IMR-90 (cell line): ENCODE data around the gene GKAP1. TPM values are rescaled to one million over a fixed set of nuclear protein-coding genes. Genes with fewer than 3 reads are reported as not detected.

ENCODE experiments used
- ATAC-seq: fragments of 200-7000 bp; cut with Tn5 transposase; 2 replicates; pipeline ENCODE4 v1.9.1; 2020; ENCODE audit warnings: low read depth, mild to moderate bottlenecking, moderate library complexity
- BruUV-seq: library from RNA; stranded (reverse); fragments of 400-500 nt; replicated peaks from 2 replicates; lab custom pipeline; 2021; lab: Mats Ljungman, UMichigan
- CTCF ChIA-PET: fragments of 300-600 bp; formaldehyde crosslinking; extraction: SDS; loops from one replicate; lab custom pipeline; 2021; ENCODE audit warnings: antibody characterized with exemption; lab: Yijun Ruan, JAX
- POLR2A ChIA-PET: fragments of 300-600 bp; sonication (Branson Sonifier 250); formaldehyde crosslinking; loops from one replicate; lab custom pipeline; 2022; ENCODE audit warnings: antibody characterized with exemption; ENCODE audit not compliant: unreplicated experiment; lab: Charles Lee
- DNase-seq: peaks from one replicate; pipeline ENCODE4 v3.0.0; 2013
- H2AFZ ChIP-seq: replicated peaks from 2 replicates; pipeline ENCODE3; 2013; ENCODE audit warnings: low read length, mild to moderate bottlenecking; ENCODE audit not compliant: poor library complexity
- H2AK5ac ChIP-seq: 2 replicates; pipeline ENCODE4 v1.6.1; 2013; ENCODE audit warnings: low read depth, low read length, inconsistent platforms
- H2AK9ac ChIP-seq: replicated peaks from 2 replicates; pipeline ENCODE3; 2013; ENCODE audit warnings: mild to moderate bottlenecking, low read depth, low read length, moderate library complexity; ENCODE audit not compliant: poor library complexity
- H2BK120ac ChIP-seq: 2 replicates; pipeline ENCODE4 v1.6.1; 2013; ENCODE audit warnings: low read depth, low read length, inconsistent platforms
- H2BK15ac ChIP-seq: 3 replicates; pipeline ENCODE4 v1.6.1; 2013; ENCODE audit warnings: low read depth, low read length, inconsistent platforms
- H2BK20ac ChIP-seq: 2 replicates; pipeline ENCODE4 v1.6.1; 2013; ENCODE audit warnings: low read depth, mild to moderate bottlenecking, inconsistent platforms, low read length, moderate library complexity
- H2BK5ac ChIP-seq: 2 replicates; pipeline ENCODE4 v1.6.1; 2013; ENCODE audit warnings: mild to moderate bottlenecking, low read depth, low read length, inconsistent platforms; ENCODE audit not compliant: poor library complexity, severe bottlenecking
- H3K14ac ChIP-seq: replicated peaks from 2 replicates; pipeline ENCODE4 v1.6.1; 2013; ENCODE audit warnings: low read depth, low read length, inconsistent platforms
- H3K18ac ChIP-seq: 2 replicates; pipeline ENCODE4 v1.6.1; 2013; ENCODE audit warnings: low read depth, low read length, control low read depth
- H3K23ac ChIP-seq: 2 replicates; pipeline ENCODE4 v1.6.1; 2013; ENCODE audit warnings: low read depth, low read length, inconsistent platforms
- H3K27ac ChIP-seq: 2 replicates; pipeline ENCODE4 v1.5.1; 2013; ENCODE audit warnings: mild to moderate bottlenecking, control low read depth, low read length; ENCODE audit not compliant: insufficient read depth
- H3K27me3 ChIP-seq: 2 replicates; pipeline ENCODE4 v1.6.1; 2013; ENCODE audit warnings: low read length; ENCODE audit not compliant: control insufficient read depth, insufficient read depth
- H3K36me3 ChIP-seq: 2 replicates; pipeline ENCODE4 v1.6.1; 2013; ENCODE audit warnings: low read length, mixed read lengths; ENCODE audit not compliant: control insufficient read depth, insufficient read depth
- H3K4ac ChIP-seq: 2 replicates; pipeline ENCODE4 v1.6.1; 2013; ENCODE audit warnings: low read depth, low read length, inconsistent platforms
- H3K4me1 ChIP-seq: 2 replicates; pipeline ENCODE4 v1.6.1; 2013; ENCODE audit warnings: low read length, mixed read lengths; ENCODE audit not compliant: control insufficient read depth, insufficient read depth
- H3K4me2 ChIP-seq: 2 replicates; pipeline ENCODE4 v1.6.1; 2013; ENCODE audit warnings: low read depth, mild to moderate bottlenecking, control low read depth, low read length, moderate library complexity
- H3K4me3 ChIP-seq: 2 replicates; pipeline ENCODE4 v1.5.1; 2013; ENCODE audit warnings: low read depth, mild to moderate bottlenecking, control low read depth, low read length, moderate library complexity; ENCODE audit not compliant: insufficient read depth
- H3K56ac ChIP-seq: 2 replicates; pipeline ENCODE4 v1.6.1; 2013; ENCODE audit warnings: low read length, inconsistent platforms; ENCODE audit not compliant: insufficient read depth; ENCODE audit errors: extremely low read depth
- H3K79me1 ChIP-seq, 2 experiments: 2 replicates each; pipeline ENCODE4 v1.6.1; 2013; ENCODE audit warnings: low read length in 2 of 2, inconsistent platforms in 1 of 2, low read depth in 1 of 2
- H3K9ac ChIP-seq: 2 replicates; pipeline ENCODE4 v1.6.1; 2013; ENCODE audit warnings: low read depth, low read length, control low read depth
- H3K9me1 ChIP-seq: 2 replicates; pipeline ENCODE4 v1.6.1; 2013; ENCODE audit warnings: low read length, inconsistent platforms; ENCODE audit not compliant: insufficient read depth
- H3K9me3 ChIP-seq: 2 replicates; pipeline ENCODE4 v1.6.1; 2013; ENCODE audit warnings: low read length; ENCODE audit not compliant: control insufficient read depth, insufficient read depth
- H4K20me1 ChIP-seq: 2 replicates; pipeline ENCODE4 v1.6.1; 2013; ENCODE audit warnings: low read length, inconsistent platforms; ENCODE audit not compliant: insufficient read depth
- H4K5ac ChIP-seq: 2 replicates; pipeline ENCODE4 v1.6.1; 2013; ENCODE audit warnings: mild to moderate bottlenecking, low read depth, low read length, control low read depth
- H4K8ac ChIP-seq, 2 experiments: 2 replicates each; pipeline ENCODE4 v1.6.1; 2013; ENCODE audit warnings: low read depth in 2 of 2, low read length in 2 of 2, control low read depth in 1 of 2, inconsistent platforms in 1 of 2
- H4K91ac ChIP-seq: 2 replicates; pipeline ENCODE4 v1.6.1; 2013; ENCODE audit warnings: low read depth, low read length, inconsistent platforms; ENCODE audit not compliant: insufficient read depth
- FOS ChIP-seq: fragments of 150-350 bp; IDR thresholded peaks from 2 replicates; pipeline ENCODE4 v1.6.1; 2016; ENCODE audit warnings: low read depth, low read length
- RAD21 ChIP-seq: IDR thresholded peaks from 2 replicates; pipeline ENCODE4 v1.6.1; 2012; ENCODE audit warnings: low read length, improper control_type of control experiment
- WGBS, 2 experiments: methylation state at CpG; one replicate each; pipeline versions ENCODE4 v1.1.5 to v1.1.7; 2013; ENCODE audit warnings: missing lambda C conversion rate in 2 of 2; ENCODE audit not compliant: insufficient read length in 1 of 2; ENCODE audit errors: extremely low coverage in 2 of 2; 5-methylcytosine and 5-hydroxymethylcytosine counted together
- dilution Hi-C: fragments of 300-500 bp; cut with HindIII; formaldehyde crosslinking; loops from one replicate; pipeline ENCODE4 v1.14.3; 2018; ENCODE audit warnings: low sequenced_read_pairs; ENCODE audit not compliant: unreplicated experiment
- in situ Hi-C: fragments of 300-500 bp; cut with MboI; formaldehyde crosslinking; loops from 3 replicates; pipeline ENCODE4 v1.14.3; 2019; ENCODE audit warnings: low sequenced_read_pairs, inconsistent platforms, mixed read lengths
- intact Hi-C: fragments of 100-400 bp; cut with micrococcal nuclease; formaldehyde crosslinking; loops from 2 replicates; pipeline ENCODE4 v1.10.0; 2022
- polyA plus RNA-seq, 3 experiments: library from polyadenylated mRNA; depleted of rRNA; stranded (reverse); fragments of >200 nt; gene quantifications; 2 replicates each; pipeline ENCODE4 v1.2.3, GENCODE V29; 2012; ENCODE audit warnings: low replicate concordance in 1 of 3
- total RNA-seq: library from RNA; depleted of rRNA; stranded (reverse); fragments of >200 nt; gene quantifications from 2 replicates; pipeline ENCODE4 v1.2.3, GENCODE V29; 2012

Gene GKAP1
- total and polyA plus RNA-seq, 2 of the 4 experiments (the other 2 are of a cell fraction), result 0.18 to 1.4 TPM

- no peaks in the 10 kb centered on the region for H3K4me1 ChIP-seq
- POLR2A ChIA-PET, result no interaction called here
- no peaks in the 10 kb centered on the region for H3K27me3 ChIP-seq
- H3K79me1 ChIP-seq, result peaks cover 5 to 12% of the 10 kb centered on the region in 2 experiments; a peak in 2 of 4 replicates
- peak overlapping the region; percentile 92 for H2AK9ac ChIP-seq
- no peaks in the 10 kb centered on the region for H3K36me3 ChIP-seq
- no peak overlapping the region for H3K23ac ChIP-seq
- dilution Hi-C loops, result no loop called here
- H3K4ac ChIP-seq, result peak overlapping the region; percentile 61
- BruUV-seq, result TSS peak; percentile 64
- peak overlapping the region; percentile 82 for H3K4me3 ChIP-seq
- peak overlapping the region; percentile 96 to 99; a peak in 3 of 4 replicates for H4K8ac ChIP-seq
- intact Hi-C loops, result loop anchor here (5.0 to 10.0 kb wide), 2 partner anchors 110 to 277 kb away; partner anchors contain the start of genes GKAP1, HNRNPK and RMI1
- H3K56ac ChIP-seq, result peak overlapping the region; percentile 74; the same call in 1 of the 2 replicates
- no peak overlapping the region for H3K14ac ChIP-seq
- peak overlapping the region; percentile 92 for H3K9ac ChIP-seq
- peaks cover 43% of the 10 kb centered on the region for H4K20me1 ChIP-seq
- no peak overlapping the region for H2BK15ac ChIP-seq
- H4K5ac ChIP-seq, result peak overlapping the region; percentile 20
- in situ Hi-C loops, result no loop called here
- H3K4me2 ChIP-seq, result no peak overlapping the region; the same call in 1 of the 2 replicates
- peak overlapping the region; percentile 45; the same call in 1 of the 2 replicates for H2BK120ac ChIP-seq
- ATAC-seq (peak; percentile 91), DNase-seq (no peak)
- peak overlapping the region; percentile 94 for H2BK5ac ChIP-seq
- H3K9me3 ChIP-seq, result no peaks in the 10 kb centered on the region
- H3K18ac ChIP-seq, result no peak overlapping the region; the same call in 1 of the 2 replicates
- H2BK20ac ChIP-seq, result no peak overlapping the region
- no peaks in the 10 kb centered on the region for H3K9me1 ChIP-seq
- no peak overlapping the region for H2AK5ac ChIP-seq
- CTCF ChIA-PET, result interaction anchor here (0.8 kb wide), 1 partner anchor 464 kb away, joined by 3 read pairs; no protein-coding TSS in a partner anchor
- H3K27ac ChIP-seq, result peak overlapping the region; percentile 89
- peak overlapping the region; percentile 97 for H2AFZ ChIP-seq
- 0% methylated on average over 13 of the region's 26 CpGs; no CpG with 5 or more reads in 1 of the 2 experiments for WGBS, 2 experiments
- peak overlapping the region; percentile 100 for H4K91ac ChIP-seq
- TF ChIP-seq RAD21 (no peak), FOS (peak; percentile 23; the same call in 1 of the 2 replicates)
Observed at GRCh38 chr9:83707518-83707767, 110.1 kb downstream of the GKAP1 start.
